HG03108 (cell line): ENCODE measurements around the gene FNDC5.

Experiments used
- ATAC-seq: cut with Tn5 transposase; IDR thresholded peaks from one replicate; pipeline ENCODE4 v1.9.1; 2021; ENCODE audit warnings: moderate library complexity; ENCODE audit not compliant: unreplicated experiment

The FNDC5 gene

DNA sequence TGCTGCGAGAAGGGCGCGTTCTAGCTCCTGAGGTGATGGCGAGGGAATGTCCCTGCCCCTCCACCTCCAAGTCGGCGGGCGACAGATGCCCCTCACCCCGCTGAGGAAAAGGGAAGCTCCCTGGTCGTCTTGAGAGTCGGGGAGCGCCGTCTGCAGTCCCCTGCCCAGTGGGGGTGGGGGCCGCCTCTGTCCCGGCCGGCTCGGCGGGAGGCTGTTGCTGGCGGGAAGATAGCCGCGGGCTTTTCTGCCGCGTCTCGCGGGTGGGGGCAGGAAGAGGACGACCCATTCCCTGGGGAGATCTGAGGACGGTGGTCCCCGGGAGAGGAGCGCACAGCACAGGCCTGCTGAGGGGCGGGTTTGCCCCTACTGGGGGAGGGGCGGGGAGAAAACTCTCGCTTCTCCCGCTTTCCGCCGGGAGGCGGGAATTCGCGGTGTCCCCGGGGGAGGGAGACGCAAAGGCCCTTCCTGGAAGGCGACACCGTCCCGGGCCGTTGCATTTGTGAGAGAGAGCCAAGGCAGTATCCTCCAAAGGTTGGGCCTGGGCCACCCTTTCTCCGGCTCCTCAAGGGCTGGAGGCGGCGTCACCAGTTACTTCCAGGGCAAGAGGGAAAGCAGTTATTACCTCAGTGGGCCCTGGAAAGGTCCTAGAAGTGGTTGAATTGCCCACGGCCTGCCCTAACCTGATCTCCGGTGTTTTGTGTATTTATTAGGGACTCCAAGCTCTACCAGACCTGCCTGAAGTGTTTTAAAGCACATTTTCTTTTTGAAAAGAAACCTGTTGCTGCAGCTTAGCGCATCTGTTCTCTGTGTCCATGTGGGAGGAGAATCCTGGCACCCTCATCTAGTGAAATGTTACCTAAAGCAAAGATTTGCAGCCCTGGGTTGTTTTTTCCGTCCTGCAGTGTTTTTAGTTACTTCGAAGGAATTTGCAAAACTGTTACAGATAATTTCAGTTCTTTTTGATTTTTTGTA lies 52.6 kb downstream of the FNDC5 start:
- peak; percentile 5 for ATAC-seq

DNA sequence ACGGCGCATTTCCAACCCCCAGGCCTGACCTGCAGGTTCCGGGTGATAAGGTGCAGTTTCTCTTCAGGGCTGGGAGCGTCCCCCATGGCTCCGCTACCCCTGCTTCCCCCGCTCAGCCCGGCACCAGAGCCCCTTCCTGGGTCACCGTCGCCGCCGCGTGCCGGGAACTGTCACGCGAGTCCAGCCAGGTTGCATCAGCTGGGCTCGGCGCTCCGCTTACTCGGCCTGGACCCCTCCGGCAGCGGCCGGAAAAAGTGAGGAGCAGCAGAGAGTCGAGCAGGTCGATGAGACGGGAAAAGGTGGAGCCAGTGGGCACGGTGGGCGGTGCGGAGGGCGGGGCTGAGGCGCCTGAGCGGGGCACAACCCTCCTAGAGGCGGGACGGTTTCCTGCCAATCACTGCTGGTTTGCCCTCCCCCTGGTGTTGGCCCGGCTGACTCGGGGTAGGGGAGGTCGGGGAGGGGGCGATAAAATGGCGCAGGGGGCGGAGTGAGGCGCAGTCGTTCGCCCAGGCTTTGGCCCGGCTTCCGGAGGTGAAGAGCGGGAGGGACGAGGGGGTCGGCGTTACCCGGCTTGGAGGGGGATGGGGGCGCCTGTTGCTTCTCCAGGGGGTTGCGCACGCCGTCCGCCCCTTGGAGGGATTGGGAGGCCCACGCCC lies 53.4 kb downstream of the FNDC5 start, which contains the start of the genes S100PBP and YARS1:
Gene S100PBP (plus strand): TSS at position 495 of the 656 bp plus-strand sequence. CDS start 8,447 bp downstream, outside the sequence.
Gene YARS1 (minus strand): TSS at position 200 of the 656 bp plus-strand sequence. CDS start 114 bp downstream, at position 86.
- ATAC-seq, result peak; percentile 83

DNA sequence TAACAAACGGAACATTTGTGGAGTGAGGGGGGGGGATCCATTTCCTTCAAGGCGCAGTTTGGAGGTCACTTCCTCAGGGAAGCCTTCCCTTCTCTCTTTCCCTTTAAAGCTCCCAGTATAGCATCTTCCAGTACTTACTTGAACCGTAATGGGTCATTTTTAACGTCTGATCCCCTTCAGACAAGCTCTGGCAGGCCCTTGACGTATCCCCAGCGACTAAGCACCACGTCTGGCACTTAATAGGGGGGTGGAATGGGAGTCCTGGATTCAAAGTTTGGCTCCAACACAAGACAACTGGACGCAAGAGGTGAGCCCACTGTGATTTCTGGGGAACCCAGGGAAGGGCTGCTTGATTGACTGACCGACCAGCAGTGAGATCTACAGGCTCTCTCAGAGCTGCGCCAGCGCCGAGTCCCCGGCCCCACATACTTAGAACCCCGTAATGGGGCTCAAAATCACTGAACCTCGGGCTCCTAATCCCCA lies 54.0 kb downstream of the FNDC5 start:
- ATAC-seq, result no peak

DNA sequence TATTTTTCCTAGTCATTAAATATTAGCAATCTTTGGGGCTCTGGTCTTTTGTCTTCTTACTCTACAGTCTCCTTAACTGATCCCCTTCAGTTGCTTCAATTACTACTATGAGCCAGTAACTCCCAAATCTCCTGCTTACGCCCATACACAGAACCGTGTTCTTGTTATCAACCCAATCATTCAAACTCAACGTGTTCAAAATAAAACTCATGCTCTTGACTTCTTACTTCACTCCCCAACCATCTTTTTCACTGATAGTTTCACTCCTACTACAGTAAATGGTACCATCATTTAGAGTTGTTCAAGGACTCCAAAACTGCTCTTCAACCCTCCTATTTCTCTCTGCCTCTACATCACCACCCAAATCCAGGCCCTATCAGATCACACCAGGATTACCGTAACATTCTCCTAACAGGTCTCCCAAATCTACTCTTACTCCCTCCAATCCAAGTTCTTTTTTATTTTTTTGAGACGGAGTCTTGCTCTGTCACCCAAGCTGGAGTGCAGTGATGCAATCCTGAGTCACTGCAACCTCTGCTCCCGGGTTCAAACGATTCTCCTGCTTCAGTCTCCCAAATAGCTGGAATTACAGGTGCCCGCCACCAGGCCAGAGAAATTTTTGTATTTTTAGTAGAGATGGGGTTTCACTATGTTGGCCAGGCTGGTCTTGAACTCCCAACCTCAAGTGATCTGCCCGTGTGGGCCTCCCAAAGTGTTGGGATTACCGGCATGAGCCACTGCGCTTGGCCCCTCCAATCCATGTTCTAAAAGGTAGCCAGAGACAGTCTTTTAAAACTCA lies 56.6 kb downstream of the FNDC5 start:
- no peak for ATAC-seq
